Loucy (cell line): ENCODE data around the gene MAPK1.

ENCODE experiments used
- CTCF ChIP-seq: fragments of 200-600 bp; sonication (generic); conservative IDR thresholded peaks from 2 replicates; pipeline ENCODE4 v1.5.1; 2014; ENCODE audit warnings: mild to moderate bottlenecking, antibody characterized with exemption, low read length
- EZH2phosphoT487 ChIP-seq: fragments of 200-600 bp; IDR thresholded peaks from 2 replicates; pipeline ENCODE4 v1.6.1; 2018; ENCODE audit warnings: antibody characterized with exemption, mild to moderate bottlenecking, moderate library complexity, borderline replicate concordance

GRCh38 chr22:21898354-21898896 lies 31.0 kb upstream of the MAPK1 start:
- no peak for TF ChIP-seq CTCF
- no peak for TF ChIP-seq EZH2phosphoT487
